GM23338 (cell line): ENCODE results near the gene ADAMTS4. TPM values are rescaled to one million over a fixed set of nuclear protein-coding genes. Genes with fewer than 3 reads are reported as not detected.

Experiments
- ATAC-seq: fragments of 200-7000 bp; cut with Tn5 transposase; 3 replicates; pipeline ENCODE4 v1.9.1; 2020
- DNase-seq: peaks from one replicate; pipeline ENCODE4 v3.0.0-alpha.2; 2015; ENCODE audit warnings: low spot score
- H2AFZ ChIP-seq: fragments of 200-600 bp; sonication (generic); 2 replicates; pipeline ENCODE4 v1.8.0; 2016; ENCODE audit warnings: antibody characterized with exemption, mild to moderate bottlenecking, moderate library complexity
- H3F3A ChIP-seq: fragments of 200-600 bp; sonication (generic); replicated peaks from 2 replicates; pipeline ENCODE4 v1.8.0; 2017; ENCODE audit warnings: antibody characterized with exemption, mixed run types, low read depth
- H3K27ac ChIP-seq: fragments of 200-600 bp; sonication (generic); 2 replicates; pipeline ENCODE4 v1.6.1; 2016; ENCODE audit warnings: low read depth
- H3K27me3 ChIP-seq: fragments of 200-600 bp; sonication (generic); 2 replicates; pipeline ENCODE4 v1.8.0; 2016; ENCODE audit warnings: mild to moderate bottlenecking, mixed run types, moderate library complexity; ENCODE audit not compliant: insufficient read depth
- H3K36me3 ChIP-seq: fragments of 200-600 bp; sonication (generic); 2 replicates; pipeline ENCODE4 v1.8.0; 2016; ENCODE audit warnings: mild to moderate bottlenecking; ENCODE audit not compliant: insufficient read depth
- H3K4me1 ChIP-seq: fragments of 200-600 bp; sonication (generic); 2 replicates; pipeline ENCODE4 v1.8.0; 2016; ENCODE audit warnings: mild to moderate bottlenecking, moderate library complexity; ENCODE audit not compliant: insufficient read depth
- H3K4me2 ChIP-seq: fragments of 200-600 bp; sonication (generic); 2 replicates; pipeline ENCODE4 v1.7.1; 2017; ENCODE audit warnings: mixed run types
- H3K4me3 ChIP-seq: fragments of 200-600 bp; sonication (generic); 2 replicates; pipeline ENCODE4 v1.6.1; 2016; ENCODE audit warnings: mixed run types
- H3K79me2 ChIP-seq: fragments of 200-600 bp; sonication (generic); replicated peaks from 2 replicates; pipeline ENCODE4 v1.8.0; 2017; ENCODE audit warnings: mild to moderate bottlenecking; ENCODE audit not compliant: insufficient read depth
- H3K9me2 ChIP-seq: fragments of 200-600 bp; sonication (generic); 2 replicates; pipeline ENCODE4 v1.8.0; 2017; ENCODE audit not compliant: insufficient read depth
- H4K20me1 ChIP-seq: fragments of 200-600 bp; sonication (generic); replicated peaks from 2 replicates; pipeline ENCODE4 v1.8.0; 2017; ENCODE audit warnings: mild to moderate bottlenecking; ENCODE audit not compliant: insufficient read depth
- H3K27ac Mint-ChIP-seq: 2 replicates; pipeline ENCODE4 v1.8.0; 2020; ENCODE audit warnings: inconsistent platforms, mild to moderate bottlenecking, moderate library complexity, mixed read lengths
- H3K27me3 Mint-ChIP-seq: 3 replicates; pipeline ENCODE4 v1.8.0; 2022; ENCODE audit warnings: low read depth, mild to moderate bottlenecking, moderate library complexity, mixed read lengths, inconsistent platforms; ENCODE audit not compliant: insufficient read depth, poor library complexity
- H3K36me3 Mint-ChIP-seq: 3 replicates; pipeline ENCODE4 v1.8.0; 2021; ENCODE audit warnings: low read depth, mild to moderate bottlenecking, inconsistent platforms, moderate library complexity, mixed read lengths
- H3K4me1 Mint-ChIP-seq: 3 replicates; pipeline ENCODE4 v1.8.0; 2020; ENCODE audit warnings: mild to moderate bottlenecking, inconsistent platforms, mixed read lengths
- H3K4me3 Mint-ChIP-seq: 3 replicates; pipeline ENCODE4 v1.8.0; 2021; ENCODE audit warnings: moderate library complexity, mild to moderate bottlenecking, inconsistent platforms, mixed read lengths
- H3K9me3 Mint-ChIP-seq: 3 replicates; pipeline ENCODE4 v1.8.0; 2020; ENCODE audit warnings: moderate library complexity, mild to moderate bottlenecking, inconsistent platforms, mixed read lengths
- CREB1 ChIP-seq: fragments of 250-450 bp; sonication (Bioruptor Pico); IDR thresholded peaks from 2 replicates; pipeline ENCODE4 v1.5.0; 2020; ENCODE audit warnings: low read depth, mild to moderate bottlenecking, moderate library complexity
- CTCF ChIP-seq, 2 experiments: fragments of 200-600 bp in 1 of 2; sonication (generic) in 1 of 2; conservative IDR thresholded peaks; 2 replicates each; pipeline versions ENCODE4 v1.5.1 to v1.6.1; 2016 to 2017; ENCODE audit warnings: antibody characterized with exemption in 2 of 2, low read depth in 2 of 2, mild to moderate bottlenecking in 2 of 2, moderate library complexity in 1 of 2
- JUNB ChIP-seq: IDR thresholded peaks from one replicate; pipeline ENCODE4 v1.6.1; 2016; ENCODE audit warnings: antibody characterized with exemption; ENCODE audit not compliant: unreplicated experiment
- NANOG ChIP-seq: IDR thresholded peaks from 2 replicates; pipeline ENCODE4 v1.6.1; 2016; ENCODE audit warnings: antibody characterized with exemption, borderline replicate concordance
- POLR2AphosphoS5 ChIP-seq: IDR thresholded peaks from 2 replicates; pipeline ENCODE4 v1.6.1; 2016; ENCODE audit warnings: antibody characterized with exemption, low read depth
- REST ChIP-seq: IDR thresholded peaks from one replicate; pipeline ENCODE4 v1.6.1; 2018; ENCODE audit warnings: antibody characterized with exemption; ENCODE audit not compliant: unreplicated experiment
- ZNF114 ChIP-seq: fragments of 250-450 bp; sonication (Bioruptor Pico); IDR thresholded peaks from 2 replicates; pipeline ENCODE4 v1.5.0; 2020; ENCODE audit warnings: mild to moderate bottlenecking, moderate library complexity
- ZNF462 ChIP-seq: fragments of 250-450 bp; sonication (Bioruptor Pico); IDR thresholded peaks from 2 replicates; pipeline ENCODE4 v1.5.0; 2020; ENCODE audit warnings: mild to moderate bottlenecking, moderate library complexity
- polyA plus RNA-seq: library from polyadenylated mRNA; unstranded; fragments of >200 nt; fragmentation: Nextera tagmentation; extraction: Ambion mirVana; gene quantifications from 2 replicates; pipeline ENCODE4 v1.2.1, GENCODE V29; 2016
- total RNA-seq: library from RNA; depleted of rRNA; stranded (reverse); fragments of >200 nt; shearing (Covaris generic); gene quantifications from 2 replicates; pipeline ENCODE4 v1.2.3, GENCODE V29; 2014

The ADAMTS4 gene
- total and polyA plus RNA-seq, 2 experiments from 2014 or later, result 1.3 to 5.2 TPM

GRCh38 chr1:161216945-161217712 is 18.3 kb upstream of the ADAMTS4 start (continued):
- no peak for TF ChIP-seq POLR2AphosphoS5
- TF ChIP-seq REST, result no peak
- no peak for TF ChIP-seq JUNB
- no peak for TF ChIP-seq CREB1 (CRISPR knock-in tag)
- no peak for TF ChIP-seq NANOG

- H4K20me1 ChIP-seq, result peaks cover 6% of the 10 kb centered on the region; the same call in 1 of the 2 replicates
- Mint-ChIP-seq H3K4me3 (no peak within 1 kb of the TSS; the same call in 2 of the 3 replicates), H3K9me3 (no peaks in the 10 kb centered on the region; the same call in 2 of the 3 replicates), H3K27me3 (peaks cover 18% of the 10 kb centered on the region), H3K36me3 (peaks cover 50% of the 10 kb centered on the region), H3K4me1 (peaks cover 31% of the 10 kb centered on the region), H3K27ac (no peak within 1 kb of the TSS; the same call in 1 of the 2 replicates)
- no peak within 1 kb of the TSS for H3K4me2 ChIP-seq
- ATAC-seq (no peak), DNase-seq (no peak)
- H3K9me2 ChIP-seq, result no peaks in the 10 kb centered on the region
- peaks cover 25% of the 10 kb centered on the region for H3K4me1 ChIP-seq
- H2AFZ ChIP-seq, result no peak within 1 kb of the TSS
- peaks cover 45% of the 10 kb centered on the region for H3K36me3 ChIP-seq
- peaks cover 24% of the 10 kb centered on the region for H3F3A ChIP-seq
- H3K4me3 ChIP-seq, result no peak within 1 kb of the TSS
- H3K79me2 ChIP-seq, result no peaks in the 10 kb centered on the region
- H3K27ac ChIP-seq, result no peak within 1 kb of the TSS
- H3K27me3 ChIP-seq, result no peaks in the 10 kb centered on the region
- TF ChIP-seq REST (no peak), ZNF114 (no peak), CTCF (conservative IDR thresholded peaks at IDR 0.05; ENCODE audit: low read depth in 2 of 2) (no peak), ZNF462 (CRISPR knock-in tag) (no peak)
These were observed 16.2 kb upstream of the ADAMTS4 start, which contains the start of gene FCER1G for GRCh38 chr1:161215076-161215475. Gene FCER1G, plus strand, starts transcription at chr1:161215295. Its CDS starts 27 bp downstream, at chr1:161215322.
